ENCODE measurements around the gene KDM4F. TPM values are rescaled to one million over a fixed set of nuclear protein-coding genes. Genes with fewer than 3 reads are reported as not detected.

The KDM4F gene
- total RNA-seq, 4 donors from 2014 or later: not detected

GRCh38 chr11:95070471-95070870 lies 21.2 kb downstream of the KDM4F start:
- 97 to 100% methylated on average over 1 of the region's 1 CpG for WGBS, 2 donors
- Histone ChIP-seq H3K9me3 (no peaks in the 10 kb centered on the region), H3K4me1 (peaks cover 16 to 67% (median 20%) of the 10 kb centered on the region in 3 donors), H3K27me3 (no peaks in the 10 kb centered on the region), H3K36me3 (no peaks in the 10 kb centered on the region), H3K27ac (peak overlapping the region in 1 of 4 donors; percentile 29), H3K4me3 (no peak overlapping the region)
- no peak for DNase-seq
- intact Hi-C loops (cut with DNase I): no loop called here
- TF ChIP-seq CTCF (IDR thresholded peaks at IDR 0.05) (no peak), POLR2A (IDR thresholded peaks at IDR 0.05) (no peak)

GRCh38 chr11:95072948-95073347 lies 23.7 kb downstream of the KDM4F start:
- no peak for DNase-seq
- H3K36me3 ChIP-seq: no peaks in the 10 kb centered on the region
- peak overlapping the region in 2 of 4 donors; percentile 29 to 49 for H3K27ac ChIP-seq
- TF ChIP-seq CTCF (IDR thresholded peaks at IDR 0.05) (no peak), POLR2A (IDR thresholded peaks at IDR 0.05) (no peak)
- H3K9me3 ChIP-seq: no peaks in the 10 kb centered on the region
- H3K4me3 ChIP-seq: no peak overlapping the region
- intact Hi-C loops (cut with DNase I): no loop called here
- H3K4me1 ChIP-seq: peaks cover 27 to 76% (median 32%) of the 10 kb centered on the region in 3 donors
- no peaks in the 10 kb centered on the region for H3K27me3 ChIP-seq

GRCh38 chr11:95074792-95075563 lies 25.8 kb downstream of the KDM4F start:
- no peak overlapping the region for H3K4me3 ChIP-seq
- no peaks in the 10 kb centered on the region for H3K27me3 ChIP-seq
- TF ChIP-seq CTCF (IDR thresholded peaks at IDR 0.05) (no peak), POLR2A (IDR thresholded peaks at IDR 0.05) (no peak)
- H3K9me3 ChIP-seq: no peaks in the 10 kb centered on the region
- H3K36me3 ChIP-seq: no peaks in the 10 kb centered on the region
- intact Hi-C loops (cut with DNase I): no loop called here
- 27 to 35% methylated on average over 8 of the region's 8 CpGs for WGBS, 2 donors
- H3K27ac ChIP-seq: peak overlapping the region in 3 of 4 donors; percentile 43 to 54 (median 53)
- no peak for DNase-seq
- peaks cover 17 to 62% (median 25%) of the 10 kb centered on the region in 3 donors for H3K4me1 ChIP-seq

GRCh38 chr11:95076416-95076815 lies 27.2 kb downstream of the KDM4F start:
- no peaks in the 10 kb centered on the region for H3K9me3 ChIP-seq
- DNase-seq: no peak
- no peaks in the 10 kb centered on the region for H3K36me3 ChIP-seq
- no peak overlapping the region for H3K4me3 ChIP-seq
- no peak for TF ChIP-seq CTCF (IDR thresholded peaks at IDR 0.05)
- TF ChIP-seq POLR2A (IDR thresholded peaks at IDR 0.05): no peak
- H3K27me3 ChIP-seq: no peaks in the 10 kb centered on the region
- 4 to 17% methylated on average over 1 of the region's 1 CpG for WGBS, 2 donors
- intact Hi-C loops (cut with DNase I): no loop called here
- peaks cover 17 to 48% (median 25%) of the 10 kb centered on the region in 3 donors for H3K4me1 ChIP-seq
- H3K27ac ChIP-seq: peak overlapping the region in 2 of 4 donors; percentile 43 to 53

- Histone ChIP-seq H3K4me1 (peaks cover 17 to 48% (median 25%) of the 10 kb centered on the region in 3 donors), H3K27ac (no peak overlapping the region)
- intact Hi-C loops (cut with DNase I): no loop called here
Measured at GRCh38 chr11:95076981-95077380, 27.8 kb downstream of the KDM4F start.

More at GRCh38 chr11:95076981-95077380, 27.8 kb downstream of the KDM4F start:
- no peak overlapping the region for H3K4me3 ChIP-seq
- H3K9me3 ChIP-seq: no peaks in the 10 kb centered on the region
- DNase-seq: no peak
- TF ChIP-seq CTCF (IDR thresholded peaks at IDR 0.05): no peak
- no peak for TF ChIP-seq POLR2A (IDR thresholded peaks at IDR 0.05)
- no peaks in the 10 kb centered on the region for H3K27me3 ChIP-seq
- no peaks in the 10 kb centered on the region for H3K36me3 ChIP-seq

Measured in esophagus squamous epithelium (tissue), 5 donors.